ENCODE results near the gene SLC25A41. TPM values are rescaled to one million over a fixed set of nuclear protein-coding genes. Genes with fewer than 3 reads are reported as not detected.

The SLC25A41 gene
- total and polyA plus RNA-seq, 2 of the 13 experiments (the other 11 are each of a cell fraction or from before 2014, with no cell fraction given) = 0.33 to 0.95 TPM

DNA sequence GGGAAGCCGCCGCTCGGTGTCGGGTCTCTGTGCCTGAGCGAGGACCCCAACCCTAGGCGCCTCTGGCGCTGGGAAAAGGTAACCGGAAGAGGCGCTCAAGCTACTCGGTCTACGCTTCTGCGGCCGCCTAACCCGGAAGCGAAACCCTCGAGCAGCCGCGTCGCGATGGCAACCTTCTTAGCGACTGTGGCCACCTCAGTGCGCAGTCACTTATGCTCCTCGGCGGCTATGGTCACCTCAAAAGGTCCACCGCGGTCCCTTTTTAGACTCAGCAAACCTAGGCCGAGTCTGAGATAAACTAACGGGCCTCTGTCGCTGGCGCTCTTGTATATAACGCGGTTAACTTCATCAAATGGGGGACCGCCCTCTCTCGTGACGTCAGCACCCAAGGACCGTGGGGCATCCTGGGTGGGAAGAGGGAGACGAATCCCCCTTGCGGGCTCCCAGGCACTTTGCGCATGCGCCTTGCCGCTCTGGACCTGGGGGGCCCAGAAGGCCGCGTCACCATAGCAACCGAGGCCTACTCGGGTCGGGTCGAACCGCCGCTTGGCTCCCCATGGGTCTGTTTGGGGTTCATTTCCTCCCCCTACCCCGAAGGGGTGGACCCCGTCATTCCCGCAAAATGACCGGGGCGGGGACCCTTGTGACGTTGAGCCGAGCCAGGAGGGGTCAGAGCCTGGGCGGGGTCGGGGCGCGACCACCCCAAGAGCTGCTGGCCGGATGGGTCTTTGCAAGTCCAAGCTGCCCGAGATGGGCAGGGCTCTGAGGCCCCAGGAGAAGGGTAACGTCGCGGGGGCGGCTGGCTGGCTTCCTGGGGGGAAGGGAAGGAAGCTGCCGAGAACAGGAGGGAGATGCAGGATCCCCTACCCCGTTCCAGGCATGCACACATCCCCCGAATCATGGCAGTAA is 40.2 kb downstream of the SLC25A41 start, which contains the start of gene GTF2F1 (continued):
- TF ChIP-seq, protein P1, sequence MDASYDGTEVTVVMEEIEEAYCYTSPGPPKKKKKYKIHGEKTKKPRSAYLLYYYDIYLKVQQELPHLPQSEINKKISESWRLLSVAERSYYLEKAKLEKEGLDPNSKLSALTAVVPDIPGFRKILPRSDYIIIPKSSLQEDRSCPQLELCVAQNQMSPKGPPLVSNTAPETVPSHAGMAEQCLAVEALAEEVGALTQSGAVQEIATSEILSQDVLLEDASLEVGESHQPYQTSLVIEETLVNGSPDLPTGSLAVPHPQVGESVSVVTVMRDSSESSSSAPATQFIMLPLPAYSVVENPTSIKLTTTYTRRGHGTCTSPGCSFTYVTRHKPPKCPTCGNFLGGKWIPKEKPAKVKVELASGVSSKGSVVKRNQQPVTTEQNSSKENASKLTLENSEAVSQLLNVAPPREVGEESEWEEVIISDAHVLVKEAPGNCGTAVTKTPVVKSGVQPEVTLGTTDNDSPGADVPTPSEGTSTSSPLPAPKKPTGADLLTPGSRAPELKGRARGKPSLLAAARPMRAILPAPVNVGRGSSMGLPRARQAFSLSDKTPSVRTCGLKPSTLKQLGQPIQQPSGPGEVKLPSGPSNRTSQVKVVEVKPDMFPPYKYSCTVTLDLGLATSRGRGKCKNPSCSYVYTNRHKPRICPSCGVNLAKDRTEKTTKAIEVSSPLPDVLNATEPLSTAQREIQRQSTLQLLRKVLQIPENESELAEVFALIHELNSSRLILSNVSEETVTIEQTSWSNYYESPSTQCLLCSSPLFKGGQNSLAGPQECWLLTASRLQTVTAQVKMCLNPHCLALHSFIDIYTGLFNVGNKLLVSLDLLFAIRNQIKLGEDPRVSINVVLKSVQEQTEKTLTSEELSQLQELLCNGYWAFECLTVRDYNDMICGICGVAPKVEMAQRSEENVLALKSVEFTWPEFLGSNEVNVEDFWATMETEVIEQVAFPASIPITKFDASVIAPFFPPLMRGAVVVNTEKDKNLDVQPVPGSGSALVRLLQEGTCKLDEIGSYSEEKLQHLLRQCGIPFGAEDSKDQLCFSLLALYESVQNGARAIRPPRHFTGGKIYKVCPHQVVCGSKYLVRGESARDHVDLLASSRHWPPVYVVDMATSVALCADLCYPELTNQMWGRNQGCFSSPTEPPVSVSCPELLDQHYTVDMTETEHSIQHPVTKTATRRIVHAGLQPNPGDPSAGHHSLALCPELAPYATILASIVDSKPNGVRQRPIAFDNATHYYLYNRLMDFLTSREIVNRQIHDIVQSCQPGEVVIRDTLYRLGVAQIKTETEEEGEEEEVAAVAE (CRISPR knock-in tag; IDR thresholded peaks at IDR 0.05; ENCODE audit: borderline replicate concordance) = no peak
- no peak; the same call in none of the 2 replicates for TF ChIP-seq ELF4 (CRISPR knock-in tag; IDR thresholded peaks at IDR 0.05; ENCODE audit: borderline replicate concordance)
- TF ChIP-seq, protein P2, sequence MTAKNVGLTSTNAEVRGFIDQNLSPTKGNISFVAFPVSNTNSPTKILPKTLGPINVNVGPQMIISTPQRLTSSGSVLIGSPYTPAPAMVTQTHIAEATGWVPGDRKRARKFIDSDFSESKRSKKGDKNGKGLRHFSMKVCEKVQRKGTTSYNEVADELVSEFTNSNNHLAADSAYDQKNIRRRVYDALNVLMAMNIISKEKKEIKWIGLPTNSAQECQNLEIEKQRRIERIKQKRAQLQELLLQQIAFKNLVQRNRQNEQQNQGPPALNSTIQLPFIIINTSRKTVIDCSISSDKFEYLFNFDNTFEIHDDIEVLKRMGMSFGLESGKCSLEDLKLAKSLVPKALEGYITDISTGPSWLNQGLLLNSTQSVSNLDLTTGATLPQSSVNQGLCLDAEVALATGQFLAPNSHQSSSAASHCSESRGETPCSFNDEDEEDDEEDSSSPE (CRISPR knock-in tag; IDR thresholded peaks at IDR 0.05) = peak; percentile 12; the same call in 1 of the 2 replicates
- TF ChIP-seq ZC3H13 (CRISPR knock-in tag; IDR thresholded peaks at IDR 0.05) = no peak
- 0 out of 2 replicates have a peak, but pooled peaks have one; percentile 63 for TF ChIP-seq ZNF317 (CRISPR knock-in tag; IDR thresholded peaks at IDR 0.05)
- no peak for TF ChIP-seq SOX6 (IDR thresholded peaks at IDR 0.05)
- peak; percentile 9; the same call in 1 of the 2 replicates for TF ChIP-seq SOX6 (CRISPR knock-in tag; IDR thresholded peaks at IDR 0.05)
- TF ChIP-seq, protein P3, sequence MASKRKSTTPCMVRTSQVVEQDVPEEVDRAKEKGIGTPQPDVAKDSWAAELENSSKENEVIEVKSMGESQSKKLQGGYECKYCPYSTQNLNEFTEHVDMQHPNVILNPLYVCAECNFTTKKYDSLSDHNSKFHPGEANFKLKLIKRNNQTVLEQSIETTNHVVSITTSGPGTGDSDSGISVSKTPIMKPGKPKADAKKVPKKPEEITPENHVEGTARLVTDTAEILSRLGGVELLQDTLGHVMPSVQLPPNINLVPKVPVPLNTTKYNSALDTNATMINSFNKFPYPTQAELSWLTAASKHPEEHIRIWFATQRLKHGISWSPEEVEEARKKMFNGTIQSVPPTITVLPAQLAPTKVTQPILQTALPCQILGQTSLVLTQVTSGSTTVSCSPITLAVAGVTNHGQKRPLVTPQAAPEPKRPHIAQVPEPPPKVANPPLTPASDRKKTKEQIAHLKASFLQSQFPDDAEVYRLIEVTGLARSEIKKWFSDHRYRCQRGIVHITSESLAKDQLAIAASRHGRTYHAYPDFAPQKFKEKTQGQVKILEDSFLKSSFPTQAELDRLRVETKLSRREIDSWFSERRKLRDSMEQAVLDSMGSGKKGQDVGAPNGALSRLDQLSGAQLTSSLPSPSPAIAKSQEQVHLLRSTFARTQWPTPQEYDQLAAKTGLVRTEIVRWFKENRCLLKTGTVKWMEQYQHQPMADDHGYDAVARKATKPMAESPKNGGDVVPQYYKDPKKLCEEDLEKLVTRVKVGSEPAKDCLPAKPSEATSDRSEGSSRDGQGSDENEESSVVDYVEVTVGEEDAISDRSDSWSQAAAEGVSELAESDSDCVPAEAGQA (IDR thresholded peaks at IDR 0.05; ENCODE audit: low read depth) = peak; percentile 88
- TF ChIP-seq, protein P3 (CRISPR knock-in tag; IDR thresholded peaks at IDR 0.05; ENCODE audit: borderline replicate concordance) = no peak
- no peak for TF ChIP-seq CBX1 (IDR thresholded peaks at IDR 0.05; ENCODE audit: low read depth)
- TF ChIP-seq DNMT1 (CRISPR knock-in tag; IDR thresholded peaks at IDR 0.05) = peak; percentile 65; the same call in 1 of the 2 replicates
- TF ChIP-seq ZNF138 (CRISPR knock-in tag; IDR thresholded peaks at IDR 0.05; ENCODE audit: low read depth) = no peak
- 0 out of 2 replicates have a peak, but pooled peaks have one; percentile 30 for TF ChIP-seq SNAPC2 (CRISPR knock-in tag; IDR thresholded peaks at IDR 0.05)
- peak; percentile 14; the same call in 1 of the 2 replicates for TF ChIP-seq ZNF274 (CRISPR knock-in tag; IDR thresholded peaks at IDR 0.05)
- TF ChIP-seq, protein P4, sequence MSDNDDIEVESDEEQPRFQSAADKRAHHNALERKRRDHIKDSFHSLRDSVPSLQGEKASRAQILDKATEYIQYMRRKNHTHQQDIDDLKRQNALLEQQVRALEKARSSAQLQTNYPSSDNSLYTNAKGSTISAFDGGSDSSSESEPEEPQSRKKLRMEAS (IDR thresholded peaks at IDR 0.05) = peak; percentile 59; the same call in 1 of the 2 replicates
- no peak for TF ChIP-seq GZF1 (CRISPR knock-in tag; IDR thresholded peaks at IDR 0.05)
- TF ChIP-seq ZBTB38 (CRISPR knock-in tag; IDR thresholded peaks at IDR 0.05) = no peak

Measured in HepG2 (cell line).